ENCODE measurements around the gene PIWIL1.

GRCh38 chr12:130367003-130367402 lies 29.3 kb downstream of the PIWIL1 start:
- TF ChIP-seq CTCF (IDR thresholded peaks at IDR 0.05 in 8 of 11, conservative IDR thresholded peaks at IDR 0.05 in 3 of 11), result no peak
- TF ChIP-seq POLR2AphosphoS5 (IDR thresholded peaks at IDR 0.05), result no peak

All from spleen (tissue), 7 donors.